NCI-H82 treated with DMSO at 0.1 percent for 48 hours (cell line): ENCODE measurements around the gene RBL1.

Experiments used
- DNase-seq: peaks from one replicate; lab custom pipeline; 2025; ENCODE audit not compliant: unreplicated experiment; lab: John Stamatoyannopoulos, UW

RBL1 gene

GRCh38 chr20:36951198-36951978 lies 144.4 kb downstream of the RBL1 start, which contains the start of gene SAMHD1:
Gene SAMHD1, minus strand, starts transcription at chr20:36951708. Its CDS starts 65 bp downstream, at chr20:36951643.
- DNase-seq, result peak; percentile 93

GRCh38 chr20:36950414-36951197 lies 145.2 kb downstream of the RBL1 start:
- DNase-seq, result no peak
